IMR-90 (cell line): ENCODE results near the gene FKBP11. TPM values are rescaled to one million over a fixed set of nuclear protein-coding genes. Genes with fewer than 3 reads are reported as not detected.

Experiments used
- ATAC-seq: fragments of 200-7000 bp; cut with Tn5 transposase; 2 replicates; pipeline ENCODE4 v1.9.1; 2020; ENCODE audit warnings: low read depth, mild to moderate bottlenecking, moderate library complexity
- BruUV-seq: library from RNA; stranded (reverse); fragments of 400-500 nt; replicated peaks from 2 replicates; lab custom pipeline; 2021; lab: Mats Ljungman, UMichigan
- CTCF ChIA-PET: fragments of 300-600 bp; formaldehyde crosslinking; extraction: SDS; loops from one replicate; lab custom pipeline; 2021; ENCODE audit warnings: antibody characterized with exemption; lab: Yijun Ruan, JAX
- POLR2A ChIA-PET: fragments of 300-600 bp; sonication (Branson Sonifier 250); formaldehyde crosslinking; loops from one replicate; lab custom pipeline; 2022; ENCODE audit warnings: antibody characterized with exemption; ENCODE audit not compliant: unreplicated experiment; lab: Charles Lee
- DNase-seq: peaks from one replicate; pipeline ENCODE4 v3.0.0; 2013
- H2AFZ ChIP-seq: replicated peaks from 2 replicates; pipeline ENCODE3; 2013; ENCODE audit warnings: low read length, mild to moderate bottlenecking; ENCODE audit not compliant: poor library complexity
- H2AK5ac ChIP-seq: 2 replicates; pipeline ENCODE4 v1.6.1; 2013; ENCODE audit warnings: low read depth, low read length, inconsistent platforms
- H2AK9ac ChIP-seq: replicated peaks from 2 replicates; pipeline ENCODE3; 2013; ENCODE audit warnings: mild to moderate bottlenecking, low read depth, low read length, moderate library complexity; ENCODE audit not compliant: poor library complexity
- H2BK120ac ChIP-seq: 2 replicates; pipeline ENCODE4 v1.6.1; 2013; ENCODE audit warnings: low read depth, low read length, inconsistent platforms
- H2BK15ac ChIP-seq: 3 replicates; pipeline ENCODE4 v1.6.1; 2013; ENCODE audit warnings: low read depth, low read length, inconsistent platforms
- H2BK20ac ChIP-seq: 2 replicates; pipeline ENCODE4 v1.6.1; 2013; ENCODE audit warnings: low read depth, mild to moderate bottlenecking, inconsistent platforms, low read length, moderate library complexity
- H2BK5ac ChIP-seq: 2 replicates; pipeline ENCODE4 v1.6.1; 2013; ENCODE audit warnings: mild to moderate bottlenecking, low read depth, low read length, inconsistent platforms; ENCODE audit not compliant: poor library complexity, severe bottlenecking
- H3K14ac ChIP-seq: replicated peaks from 2 replicates; pipeline ENCODE4 v1.6.1; 2013; ENCODE audit warnings: low read depth, low read length, inconsistent platforms
- H3K18ac ChIP-seq: 2 replicates; pipeline ENCODE4 v1.6.1; 2013; ENCODE audit warnings: low read depth, low read length, control low read depth
- H3K23ac ChIP-seq: 2 replicates; pipeline ENCODE4 v1.6.1; 2013; ENCODE audit warnings: low read depth, low read length, inconsistent platforms
- H3K27ac ChIP-seq: 2 replicates; pipeline ENCODE4 v1.5.1; 2013; ENCODE audit warnings: mild to moderate bottlenecking, control low read depth, low read length; ENCODE audit not compliant: insufficient read depth
- H3K27me3 ChIP-seq: 2 replicates; pipeline ENCODE4 v1.6.1; 2013; ENCODE audit warnings: low read length; ENCODE audit not compliant: control insufficient read depth, insufficient read depth
- H3K36me3 ChIP-seq: 2 replicates; pipeline ENCODE4 v1.6.1; 2013; ENCODE audit warnings: low read length, mixed read lengths; ENCODE audit not compliant: control insufficient read depth, insufficient read depth
- H3K4ac ChIP-seq: 2 replicates; pipeline ENCODE4 v1.6.1; 2013; ENCODE audit warnings: low read depth, low read length, inconsistent platforms
- H3K4me1 ChIP-seq: 2 replicates; pipeline ENCODE4 v1.6.1; 2013; ENCODE audit warnings: low read length, mixed read lengths; ENCODE audit not compliant: control insufficient read depth, insufficient read depth
- H3K4me2 ChIP-seq: 2 replicates; pipeline ENCODE4 v1.6.1; 2013; ENCODE audit warnings: low read depth, mild to moderate bottlenecking, control low read depth, low read length, moderate library complexity
- H3K4me3 ChIP-seq: 2 replicates; pipeline ENCODE4 v1.5.1; 2013; ENCODE audit warnings: low read depth, mild to moderate bottlenecking, control low read depth, low read length, moderate library complexity; ENCODE audit not compliant: insufficient read depth
- H3K56ac ChIP-seq: 2 replicates; pipeline ENCODE4 v1.6.1; 2013; ENCODE audit warnings: low read length, inconsistent platforms; ENCODE audit not compliant: insufficient read depth; ENCODE audit errors: extremely low read depth
- H3K79me1 ChIP-seq, 2 experiments: 2 replicates each; pipeline ENCODE4 v1.6.1; 2013; ENCODE audit warnings: low read length in 2 of 2, inconsistent platforms in 1 of 2, low read depth in 1 of 2
- H3K9ac ChIP-seq: 2 replicates; pipeline ENCODE4 v1.6.1; 2013; ENCODE audit warnings: low read depth, low read length, control low read depth
- H3K9me1 ChIP-seq: 2 replicates; pipeline ENCODE4 v1.6.1; 2013; ENCODE audit warnings: low read length, inconsistent platforms; ENCODE audit not compliant: insufficient read depth
- H3K9me3 ChIP-seq: 2 replicates; pipeline ENCODE4 v1.6.1; 2013; ENCODE audit warnings: low read length; ENCODE audit not compliant: control insufficient read depth, insufficient read depth
- H4K20me1 ChIP-seq: 2 replicates; pipeline ENCODE4 v1.6.1; 2013; ENCODE audit warnings: low read length, inconsistent platforms; ENCODE audit not compliant: insufficient read depth
- H4K5ac ChIP-seq: 2 replicates; pipeline ENCODE4 v1.6.1; 2013; ENCODE audit warnings: mild to moderate bottlenecking, low read depth, low read length, control low read depth
- H4K8ac ChIP-seq, 2 experiments: 2 replicates each; pipeline ENCODE4 v1.6.1; 2013; ENCODE audit warnings: low read depth in 2 of 2, low read length in 2 of 2, control low read depth in 1 of 2, inconsistent platforms in 1 of 2
- H4K91ac ChIP-seq: 2 replicates; pipeline ENCODE4 v1.6.1; 2013; ENCODE audit warnings: low read depth, low read length, inconsistent platforms; ENCODE audit not compliant: insufficient read depth
- BHLHE40 ChIP-seq: fragments of 150-350 bp; IDR thresholded peaks from 2 replicates; pipeline ENCODE4 v1.6.1; 2016; ENCODE audit warnings: mild to moderate bottlenecking, low read depth, low read length
- CEBPB ChIP-seq: IDR thresholded peaks from 2 replicates; pipeline ENCODE4 v1.6.1; 2012; ENCODE audit warnings: low read depth, low read length, improper control_type of control experiment
- CHD1 ChIP-seq: IDR thresholded peaks from 2 replicates; pipeline ENCODE4 v1.6.1; 2012; ENCODE audit warnings: low read depth, low read length, improper control_type of control experiment
- CTCF ChIP-seq: conservative IDR thresholded peaks from 2 replicates; pipeline ENCODE4 v1.5.1; 2012; ENCODE audit warnings: mild to moderate bottlenecking, low read depth, low read length, improper control_type of control experiment
- ELK1 ChIP-seq: fragments of 150-350 bp; IDR thresholded peaks from 2 replicates; pipeline ENCODE4 v1.6.1; 2016; ENCODE audit warnings: low read depth, mild to moderate bottlenecking, low read length, moderate library complexity, borderline replicate concordance
- FOS ChIP-seq: fragments of 150-350 bp; IDR thresholded peaks from 2 replicates; pipeline ENCODE4 v1.6.1; 2016; ENCODE audit warnings: low read depth, low read length
- MAFK ChIP-seq: IDR thresholded peaks from 2 replicates; pipeline ENCODE4 v1.6.1; 2012; ENCODE audit warnings: low read depth, low read length, improper control_type of control experiment
- MAZ ChIP-seq: IDR thresholded peaks from 2 replicates; pipeline ENCODE4 v1.6.1; 2012; ENCODE audit warnings: low read depth, mild to moderate bottlenecking, low read length, improper control_type of control experiment, moderate library complexity, borderline replicate concordance
- MXI1 ChIP-seq: IDR thresholded peaks from 2 replicates; pipeline ENCODE4 v1.6.1; 2012; ENCODE audit warnings: low read depth, mild to moderate bottlenecking, low read length, moderate library complexity, borderline replicate concordance
- NFE2L2 ChIP-seq: fragments of 150-350 bp; IDR thresholded peaks from 2 replicates; pipeline ENCODE4 v1.6.1; 2016; ENCODE audit warnings: low read depth, mild to moderate bottlenecking, low read length
- RAD21 ChIP-seq: IDR thresholded peaks from 2 replicates; pipeline ENCODE4 v1.6.1; 2012; ENCODE audit warnings: low read length, improper control_type of control experiment
- RCOR1 ChIP-seq: IDR thresholded peaks from 2 replicates; pipeline ENCODE4 v1.6.1; 2012; ENCODE audit warnings: mild to moderate bottlenecking, low read length, improper control_type of control experiment; ENCODE audit not compliant: insufficient replicate concordance
- RFX5 ChIP-seq: IDR thresholded peaks from 2 replicates; pipeline ENCODE4 v1.8.0; 2012; ENCODE audit warnings: low read depth, mild to moderate bottlenecking, low read length, moderate library complexity
- SMC3 ChIP-seq: fragments of 150-350 bp; IDR thresholded peaks from 2 replicates; pipeline ENCODE4 v1.6.1; 2016; ENCODE audit warnings: low read depth, mild to moderate bottlenecking, antibody characterized with exemption, low read length, moderate library complexity
- WGBS, 2 experiments: methylation state at CpG; one replicate each; pipeline versions ENCODE4 v1.1.5 to v1.1.7; 2013; ENCODE audit warnings: missing lambda C conversion rate in 2 of 2; ENCODE audit not compliant: insufficient read length in 1 of 2; ENCODE audit errors: extremely low coverage in 2 of 2; 5-methylcytosine and 5-hydroxymethylcytosine counted together
- dilution Hi-C: fragments of 300-500 bp; cut with HindIII; formaldehyde crosslinking; loops from one replicate; pipeline ENCODE4 v1.14.3; 2018; ENCODE audit warnings: low sequenced_read_pairs; ENCODE audit not compliant: unreplicated experiment
- in situ Hi-C: fragments of 300-500 bp; cut with MboI; formaldehyde crosslinking; loops from 3 replicates; pipeline ENCODE4 v1.14.3; 2019; ENCODE audit warnings: low sequenced_read_pairs, inconsistent platforms, mixed read lengths
- intact Hi-C: fragments of 100-400 bp; cut with micrococcal nuclease; formaldehyde crosslinking; loops from 2 replicates; pipeline ENCODE4 v1.10.0; 2022
- polyA plus RNA-seq, 3 experiments: library from polyadenylated mRNA; depleted of rRNA; stranded (reverse); fragments of >200 nt; gene quantifications; 2 replicates each; pipeline ENCODE4 v1.2.3, GENCODE V29; 2012; ENCODE audit warnings: low replicate concordance in 1 of 3
- total RNA-seq: library from RNA; depleted of rRNA; stranded (reverse); fragments of >200 nt; gene quantifications from 2 replicates; pipeline ENCODE4 v1.2.3, GENCODE V29; 2012

Gene FKBP11
- total and polyA plus RNA-seq, 2 of the 4 experiments (the other 2 are of a cell fraction), result 5.0 to 40.0 TPM

GRCh38 chr12:48924617-48925303, 532 bp downstream of the FKBP11 start:
- Histone ChIP-seq H3K9me3 (no peaks in the 10 kb centered on the region), H3K23ac (peak overlapping the region; percentile 97), H3K9ac (peak overlapping the region; percentile 82), H3K18ac (peak overlapping the region; percentile 86), H3K56ac (peak overlapping the region; percentile 79), H3K79me1 (peaks cover 11 to 46% of the 10 kb centered on the region in 2 experiments; a peak in 3 of 4 replicates), H2BK120ac (peak overlapping the region; percentile 53; the same call in 1 of the 2 replicates), H3K27ac (peak overlapping the region; percentile 56), H2AK9ac (peak overlapping the region; percentile 94), H3K4ac (peak overlapping the region; percentile 96), H4K8ac (peak overlapping the region; percentile 8 to 93; a peak in 3 of 4 replicates), H3K14ac (peak overlapping the region; percentile 96), H4K91ac (peak overlapping the region; percentile 83), H2AK5ac (peak overlapping the region; percentile 98), H2BK20ac (peak overlapping the region; percentile 67; the same call in 1 of the 2 replicates), H3K9me1 (peaks cover 34% of the 10 kb centered on the region), H3K4me1 (peaks cover 26% of the 10 kb centered on the region), H3K36me3 (peaks cover 15% of the 10 kb centered on the region), H4K20me1 (peaks cover 33% of the 10 kb centered on the region), H4K5ac (peak overlapping the region; percentile 70), H2BK15ac (peak overlapping the region; percentile 77; the same call in 2 of the 3 replicates), H2AFZ (peak overlapping the region; percentile 90), H3K4me2 (peak overlapping the region; percentile 100), H2BK5ac (peak overlapping the region; percentile 27), H3K27me3 (no peaks in the 10 kb centered on the region), H3K4me3 (peak overlapping the region; percentile 90)
- ATAC-seq (peak; percentile 42), DNase-seq (peak; percentile 46)
- ChIA-PET CTCF (interaction anchor here (0.5 to 1.4 kb wide), 3 partner anchors 12 to 68 kb away, joined by 3 to 4 read pairs (median 3); no protein-coding TSS in a partner anchor), POLR2A (no interaction called here)
- intact Hi-C loops (loop anchor here (5.0 kb wide), 1 partner anchor 32 kb away; no protein-coding TSS in a partner anchor), in situ Hi-C loops (no loop called here), dilution Hi-C loops (no loop called here)
- 0% methylated on average over 2 of the region's 43 CpGs; no CpG with 5 or more reads in 1 of the 2 experiments for WGBS, 2 experiments
- BruUV-seq, result no TSS peak
- TF ChIP-seq MAFK (no peak), BHLHE40 (no peak), RAD21 (peak; percentile 59), FOS (no peak), NFE2L2 (no peak), RCOR1 (no peak), MAZ (no peak), RFX5 (no peak), CTCF (peak; percentile 53), ELK1 (no peak), SMC3 (peak; percentile 27; the same call in 1 of the 2 replicates), CHD1 (no peak), CEBPB (no peak), MXI1 (peak; percentile 81; the same call in 1 of the 2 replicates)
